Smooth muscle cell (in vitro differentiated cells): ENCODE data around the gene SLC18A3. TPM values are rescaled to one million over a fixed set of nuclear protein-coding genes. Genes with fewer than 3 reads are reported as not detected.

Experiments
- DNase-seq: peaks from one replicate; lab custom pipeline; 2025; ENCODE audit not compliant: unreplicated experiment; lab: John Stamatoyannopoulos, UW
- H2AFZ ChIP-seq: fragments of 200-600 bp; sonication (generic); 2 replicates; pipeline ENCODE4 v1.6.0; 2016; ENCODE audit warnings: antibody characterized with exemption, low read depth, mild to moderate bottlenecking
- H3F3A ChIP-seq: fragments of 200-600 bp; sonication (generic); 2 replicates; pipeline ENCODE4 v1.6.0; 2017; ENCODE audit warnings: antibody characterized with exemption, low read depth
- H3K27ac ChIP-seq: fragments of 200-600 bp; sonication (generic); 2 replicates; pipeline ENCODE4 v1.5.1; 2016; ENCODE audit warnings: low read depth, mild to moderate bottlenecking
- H3K27me3 ChIP-seq: fragments of 200-600 bp; sonication (generic); 2 replicates; pipeline ENCODE4 v1.6.1; 2016; ENCODE audit warnings: low read depth, mild to moderate bottlenecking
- H3K36me3 ChIP-seq: fragments of 200-600 bp; sonication (generic); 2 replicates; pipeline ENCODE4 v1.5.1; 2016; ENCODE audit warnings: low read depth
- H3K4me1 ChIP-seq: fragments of 200-600 bp; sonication (generic); 2 replicates; pipeline ENCODE4 v1.5.1; 2016; ENCODE audit warnings: low read depth
- H3K4me2 ChIP-seq: fragments of 200-600 bp; sonication (generic); 2 replicates; pipeline ENCODE4 v1.6.0; 2016; ENCODE audit warnings: mild to moderate bottlenecking
- H3K4me3 ChIP-seq: fragments of 200-600 bp; sonication (generic); 2 replicates; pipeline ENCODE4 v1.5.1; 2016; ENCODE audit warnings: mild to moderate bottlenecking
- H3K79me2 ChIP-seq: fragments of 200-600 bp; sonication (generic); 2 replicates; pipeline ENCODE4 v1.6.0; 2016; ENCODE audit warnings: low read depth, mild to moderate bottlenecking
- H3K9ac ChIP-seq: fragments of 200-600 bp; sonication (generic); 2 replicates; pipeline ENCODE4 v1.6.0; 2016; ENCODE audit warnings: low read depth
- H3K9me3 ChIP-seq: fragments of 200-600 bp; sonication (generic); replicated peaks from 2 replicates; pipeline ENCODE4 v1.5.1; 2016; ENCODE audit warnings: low read depth
- H4K20me1 ChIP-seq: fragments of 200-600 bp; sonication (generic); 2 replicates; pipeline ENCODE4 v1.6.0; 2016; ENCODE audit warnings: low read depth
- WGBS: methylation state at CpG from one replicate; pipeline ENCODE4 v1.1.7; 2016; ENCODE audit warnings: low lambda C conversion rate; 5-methylcytosine and 5-hydroxymethylcytosine counted together
- polyA plus RNA-seq: library from polyadenylated mRNA; unstranded; fragments of >200 nt; fragmentation: Nextera tagmentation; extraction: Ambion mirVana; gene quantifications from 2 replicates; pipeline ENCODE4 v1.2.1, GENCODE V29; 2016
- total RNA-seq: library from RNA; depleted of rRNA; stranded (reverse); fragments of >200 nt; gene quantifications from 2 replicates; pipeline ENCODE4 v1.2.3, GENCODE V29; 2014
- TF ChIP-seq, protein P1 (sequence below): fragments of 200-600 bp; sonication (generic); IDR thresholded peaks from 2 replicates; pipeline ENCODE4 v1.5.1; 2017; ENCODE audit warnings: borderline replicate concordance, mild to moderate bottlenecking, antibody characterized with exemption; ENCODE audit not compliant: insufficient read depth, poor library complexity, severe bottlenecking

SLC18A3 gene
- total and polyA plus RNA-seq, 2 experiments from 2014 or later: not detected

DNA sequence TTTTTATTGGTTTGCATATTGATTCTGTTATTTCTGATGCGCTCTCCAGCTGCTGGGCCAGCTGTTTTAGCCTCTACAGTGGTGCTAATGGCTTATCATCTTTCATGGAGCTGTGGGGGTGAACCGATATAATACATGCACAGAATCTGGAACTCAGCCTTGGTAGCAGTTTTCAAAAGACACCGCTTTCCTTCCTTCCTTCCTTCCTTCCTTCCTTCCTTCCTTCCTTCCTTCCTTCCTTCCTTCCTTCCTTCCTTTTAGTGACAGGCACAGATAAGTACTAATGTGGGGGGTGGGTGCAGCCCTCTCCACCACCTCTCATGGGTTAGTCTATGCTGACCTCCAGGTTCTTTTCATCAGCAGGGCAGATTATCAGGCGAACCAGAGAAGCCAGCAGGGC, 37.4 kb downstream of the SLC18A3 start:
- DNase-seq: no peak
- H3K4me3 ChIP-seq: no peak overlapping the region
- no peaks in the 10 kb centered on the region for H3K36me3 ChIP-seq
- H3K9me3 ChIP-seq: no peaks in the 10 kb centered on the region
- WGBS: 90% methylated on average over 4 of the region's 4 CpGs
- H3K79me2 ChIP-seq: no peaks in the 10 kb centered on the region
- H3K27me3 ChIP-seq: peaks cover 6% of the 10 kb centered on the region
- TF ChIP-seq, protein P1, sequence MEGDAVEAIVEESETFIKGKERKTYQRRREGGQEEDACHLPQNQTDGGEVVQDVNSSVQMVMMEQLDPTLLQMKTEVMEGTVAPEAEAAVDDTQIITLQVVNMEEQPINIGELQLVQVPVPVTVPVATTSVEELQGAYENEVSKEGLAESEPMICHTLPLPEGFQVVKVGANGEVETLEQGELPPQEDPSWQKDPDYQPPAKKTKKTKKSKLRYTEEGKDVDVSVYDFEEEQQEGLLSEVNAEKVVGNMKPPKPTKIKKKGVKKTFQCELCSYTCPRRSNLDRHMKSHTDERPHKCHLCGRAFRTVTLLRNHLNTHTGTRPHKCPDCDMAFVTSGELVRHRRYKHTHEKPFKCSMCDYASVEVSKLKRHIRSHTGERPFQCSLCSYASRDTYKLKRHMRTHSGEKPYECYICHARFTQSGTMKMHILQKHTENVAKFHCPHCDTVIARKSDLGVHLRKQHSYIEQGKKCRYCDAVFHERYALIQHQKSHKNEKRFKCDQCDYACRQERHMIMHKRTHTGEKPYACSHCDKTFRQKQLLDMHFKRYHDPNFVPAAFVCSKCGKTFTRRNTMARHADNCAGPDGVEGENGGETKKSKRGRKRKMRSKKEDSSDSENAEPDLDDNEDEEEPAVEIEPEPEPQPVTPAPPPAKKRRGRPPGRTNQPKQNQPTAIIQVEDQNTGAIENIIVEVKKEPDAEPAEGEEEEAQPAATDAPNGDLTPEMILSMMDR: no peak
- no peak overlapping the region for H2AFZ ChIP-seq
- no peaks in the 10 kb centered on the region for H3K4me1 ChIP-seq
- no peaks in the 10 kb centered on the region for H3F3A ChIP-seq
- no peak overlapping the region for H3K27ac ChIP-seq
- no peak overlapping the region for H3K9ac ChIP-seq
- H4K20me1 ChIP-seq: no peaks in the 10 kb centered on the region
- no peak overlapping the region for H3K4me2 ChIP-seq

DNA sequence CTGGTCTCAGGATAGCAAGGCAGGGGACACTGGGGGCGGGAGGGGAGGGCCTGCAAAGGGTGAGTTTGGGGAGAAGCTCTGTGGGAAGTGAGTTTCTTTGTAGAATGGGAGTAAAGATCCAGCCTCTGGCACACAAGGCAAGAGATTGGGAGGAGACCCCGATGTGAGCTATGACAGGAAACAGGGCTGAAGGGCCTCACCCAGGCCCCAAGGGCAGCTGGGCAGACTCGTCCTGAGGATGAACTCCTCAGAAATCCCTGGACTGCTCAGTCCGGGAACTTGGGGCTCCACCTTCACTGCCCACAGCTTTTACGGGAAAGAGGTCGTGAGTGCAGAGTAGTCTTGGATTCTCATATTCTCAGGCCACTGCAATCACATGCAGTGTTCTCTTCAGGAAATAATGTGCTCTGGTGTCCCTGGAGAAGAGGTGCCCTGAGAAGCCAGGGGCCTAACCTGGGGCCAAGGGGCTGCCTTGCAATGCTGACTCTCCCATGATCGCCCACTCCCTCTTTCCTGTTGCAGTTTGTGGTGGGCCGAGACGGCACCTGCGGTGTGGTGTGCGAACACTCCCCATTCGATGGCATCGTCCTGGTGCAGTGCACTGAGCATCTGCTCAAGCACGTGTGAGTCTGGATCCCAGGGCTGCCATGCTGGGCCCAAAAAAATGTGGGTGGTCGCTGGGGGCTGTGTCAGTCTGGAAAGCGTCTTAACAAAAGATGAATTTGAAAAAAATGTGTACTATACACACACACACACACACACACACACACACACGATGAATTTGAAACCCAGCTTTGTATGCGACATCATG, 38.1 kb downstream of the SLC18A3 start:
- 81% methylated on average over 18 of the region's 18 CpGs for WGBS

DNA sequence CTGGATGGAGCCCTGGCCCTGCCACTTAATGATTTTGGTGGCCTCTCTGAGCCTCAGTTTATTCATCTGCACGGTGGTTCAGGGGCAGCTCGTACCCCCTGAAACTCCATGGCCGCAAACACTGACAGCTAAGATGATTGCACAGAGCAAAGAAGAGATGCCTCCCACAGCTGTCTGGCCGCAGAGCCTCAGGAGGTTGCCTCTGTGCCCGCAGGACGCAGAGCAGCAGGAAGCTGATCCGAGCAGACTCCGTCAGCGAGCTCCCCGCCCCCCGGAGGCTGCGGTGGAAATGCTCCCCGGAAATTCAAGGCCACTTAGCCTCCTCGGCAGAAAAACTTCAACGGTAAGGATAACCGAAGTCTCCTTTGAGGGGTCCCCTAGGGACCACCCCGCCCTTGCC, 39.2 kb downstream of the SLC18A3 start:
- Histone ChIP-seq H3K36me3 (no peaks in the 10 kb centered on the region), H3F3A (no peaks in the 10 kb centered on the region), H3K79me2 (no peaks in the 10 kb centered on the region), H2AFZ (no peak overlapping the region), H3K27me3 (peaks cover 6% of the 10 kb centered on the region), H4K20me1 (no peaks in the 10 kb centered on the region), H3K4me3 (no peak overlapping the region), H3K9ac (no peak overlapping the region), H3K4me1 (no peaks in the 10 kb centered on the region), H3K27ac (no peak overlapping the region), H3K9me3 (no peaks in the 10 kb centered on the region), H3K4me2 (no peak overlapping the region)
- TF ChIP-seq, protein P1: no peak
- WGBS: 43% methylated on average over 13 of the region's 17 CpGs
- DNase-seq: no peak

More for the DNA sequence above, 38.1 kb downstream of the SLC18A3 start:
- Histone ChIP-seq H3K4me3 (no peak overlapping the region), H3K27ac (no peak overlapping the region), H3K36me3 (no peaks in the 10 kb centered on the region), H2AFZ (no peak overlapping the region), H3K9ac (no peak overlapping the region), H3F3A (no peaks in the 10 kb centered on the region), H3K4me2 (no peak overlapping the region), H3K27me3 (peaks cover 6% of the 10 kb centered on the region), H3K4me1 (no peaks in the 10 kb centered on the region), H3K79me2 (no peaks in the 10 kb centered on the region), H3K9me3 (no peaks in the 10 kb centered on the region), H4K20me1 (no peaks in the 10 kb centered on the region)
- TF ChIP-seq, protein P1: no peak
- no peak for DNase-seq
